NCI-H1092 treated with DMSO at 0.1 percent for 48 hours (cell line): ENCODE measurements around the gene DTD1.
A peak's percentile ranks its signal among the peaks of the same experiment; 100 is the strongest.

ENCODE experiments used
- DNase-seq: peaks from one replicate; lab custom pipeline; 2025; lab: John Stamatoyannopoulos, UW

Gene DTD1

GRCh38 chr20:18587665-18588573 is at the start of gene DTD1:
Gene DTD1, plus strand, starts transcription at chr20:18588054. Its CDS starts 19 bp downstream, at chr20:18588073.
- DNase-seq = peak; percentile 89

GRCh38 chr20:18541741-18542140 is 46.1 kb upstream of the DTD1 start:
- no peak for DNase-seq

- DNase-seq = no peak
Observed at GRCh38 chr20:18543216-18543615, 44.6 kb upstream of the DTD1 start.

- DNase-seq = peak; percentile 98
Observed at GRCh38 chr20:18543932-18544331, 43.9 kb upstream of the DTD1 start.

- peak; percentile 8 for DNase-seq
Observed at GRCh38 chr20:18545566-18545965, 42.3 kb upstream of the DTD1 start.

- no peak for DNase-seq
Observed at GRCh38 chr20:18548465-18548864, 39.4 kb upstream of the DTD1 start.

GRCh38 chr20:18553746-18554145 is 34.1 kb upstream of the DTD1 start:
- DNase-seq = no peak

- peak; percentile 85 for DNase-seq
Observed at GRCh38 chr20:18566892-18567738, 20.7 kb upstream of the DTD1 start, which contains the start of gene SMIM26. Gene SMIM26, plus strand, starts transcription at chr20:18567432. Its CDS starts 47 bp downstream, at chr20:18567479.

GRCh38 chr20:18567739-18568091 is 20.1 kb upstream of the DTD1 start:
- no peak for DNase-seq

- no peak for DNase-seq
Observed at GRCh38 chr20:18571009-18571408, 16.8 kb upstream of the DTD1 start.

- DNase-seq = no peak
Observed at GRCh38 chr20:18571578-18571977, 16.3 kb upstream of the DTD1 start.

GRCh38 chr20:18577942-18578341 is 9.9 kb upstream of the DTD1 start:
- DNase-seq = no peak

- no peak for DNase-seq
Observed at GRCh38 chr20:18578581-18578980, 9.3 kb upstream of the DTD1 start.

- DNase-seq = no peak
Observed at GRCh38 chr20:18580012-18580411, 7.8 kb upstream of the DTD1 start.

- DNase-seq = no peak
Observed at GRCh38 chr20:18585134-18585533, 2.7 kb upstream of the DTD1 start.

- DNase-seq = peak; percentile 40
Observed at GRCh38 chr20:18588574-18588933, 700 bp downstream of the DTD1 start.

- no peak for DNase-seq
Observed at GRCh38 chr20:18589941-18590674, 2.3 kb downstream of the DTD1 start.

GRCh38 chr20:18596270-18596669 is 8.4 kb downstream of the DTD1 start:
- DNase-seq = no peak

GRCh38 chr20:18609741-18610140 is 21.9 kb downstream of the DTD1 start:
- DNase-seq = no peak

- no peak for DNase-seq
Observed at GRCh38 chr20:18611492-18611891, 23.6 kb downstream of the DTD1 start.

- DNase-seq = no peak
Observed at GRCh38 chr20:18613553-18613952, 25.7 kb downstream of the DTD1 start.

GRCh38 chr20:18614244-18614643 is 26.4 kb downstream of the DTD1 start:
- DNase-seq = no peak
